GM21447 (cell line): Measurements from ENCODE around the gene PLA2G4A.

ENCODE experiments used
- ATAC-seq: cut with Tn5 transposase; IDR thresholded peaks from one replicate; pipeline ENCODE4 v1.9.1; 2021; ENCODE audit not compliant: unreplicated experiment

Gene PLA2G4A

DNA sequence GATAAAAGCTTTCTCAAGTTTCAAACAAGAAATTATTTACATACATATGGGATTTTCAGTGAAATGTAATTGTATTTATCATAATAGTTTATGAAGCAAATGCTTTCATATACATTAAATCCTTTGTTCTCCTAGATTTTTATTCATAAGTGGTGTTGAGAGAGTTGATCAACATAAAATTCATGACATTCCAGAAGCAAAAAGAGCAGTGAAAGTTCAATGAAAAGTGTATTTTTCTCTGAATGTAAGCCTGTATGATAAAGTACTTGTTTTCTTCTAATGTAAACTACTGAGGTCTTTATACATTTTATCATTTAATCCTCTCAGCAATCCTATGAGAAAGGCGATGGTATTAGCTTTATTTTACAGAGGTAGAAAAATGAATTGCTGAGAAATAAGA is 146.5 kb downstream of the PLA2G4A start:
- ATAC-seq: no peak

DNA sequence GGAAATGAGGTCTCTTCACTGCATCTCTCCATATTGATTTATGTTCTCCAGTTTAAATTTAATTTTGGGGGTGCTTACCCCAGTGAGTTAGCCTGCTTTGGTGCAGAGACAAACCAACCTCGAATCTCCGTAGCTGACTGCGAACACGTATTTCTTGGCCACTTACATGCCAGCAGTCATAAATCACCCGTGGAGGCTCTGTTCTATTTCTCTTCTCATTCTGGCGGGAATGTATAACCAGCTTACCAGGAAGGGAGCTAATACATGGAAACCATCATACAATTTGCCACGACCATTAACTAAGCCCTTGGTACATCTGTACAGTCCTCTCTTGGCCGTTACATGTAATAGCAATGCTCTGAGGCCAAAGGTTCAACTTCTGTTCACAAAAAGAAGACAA is 148.0 kb downstream of the PLA2G4A start:
- no peak for ATAC-seq

DNA sequence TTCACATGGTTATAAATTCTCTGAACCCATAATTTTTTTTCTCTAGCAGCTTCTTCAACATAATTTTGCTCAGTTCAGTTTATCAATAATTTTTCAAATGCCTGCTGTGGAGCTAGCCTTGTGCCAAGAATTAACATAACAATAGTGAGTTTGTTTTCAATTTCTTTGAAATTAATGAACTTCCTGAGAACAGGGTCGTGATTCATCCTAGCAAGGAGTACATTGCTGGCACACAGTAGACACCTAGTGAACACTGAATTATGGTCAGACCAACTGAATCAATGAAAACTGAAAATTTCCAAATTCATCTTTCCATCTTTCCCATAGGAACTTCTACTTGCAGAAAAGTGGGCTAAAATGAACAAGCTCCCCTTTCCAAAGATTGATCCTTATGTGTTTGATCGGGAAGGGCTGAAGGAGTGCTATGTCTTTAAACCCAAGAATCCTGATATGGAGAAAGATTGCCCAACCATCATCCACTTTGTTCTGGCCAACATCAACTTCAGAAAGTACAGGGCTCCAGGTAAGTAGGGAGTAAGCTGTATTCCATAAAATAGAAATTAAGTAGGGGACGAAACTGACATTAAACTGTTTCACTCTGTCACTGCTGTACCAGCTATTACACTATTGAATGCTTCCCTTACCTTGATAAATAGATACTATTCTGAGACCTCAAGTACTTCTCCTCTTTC is 148.7 kb downstream of the PLA2G4A start:
- no peak for ATAC-seq

DNA sequence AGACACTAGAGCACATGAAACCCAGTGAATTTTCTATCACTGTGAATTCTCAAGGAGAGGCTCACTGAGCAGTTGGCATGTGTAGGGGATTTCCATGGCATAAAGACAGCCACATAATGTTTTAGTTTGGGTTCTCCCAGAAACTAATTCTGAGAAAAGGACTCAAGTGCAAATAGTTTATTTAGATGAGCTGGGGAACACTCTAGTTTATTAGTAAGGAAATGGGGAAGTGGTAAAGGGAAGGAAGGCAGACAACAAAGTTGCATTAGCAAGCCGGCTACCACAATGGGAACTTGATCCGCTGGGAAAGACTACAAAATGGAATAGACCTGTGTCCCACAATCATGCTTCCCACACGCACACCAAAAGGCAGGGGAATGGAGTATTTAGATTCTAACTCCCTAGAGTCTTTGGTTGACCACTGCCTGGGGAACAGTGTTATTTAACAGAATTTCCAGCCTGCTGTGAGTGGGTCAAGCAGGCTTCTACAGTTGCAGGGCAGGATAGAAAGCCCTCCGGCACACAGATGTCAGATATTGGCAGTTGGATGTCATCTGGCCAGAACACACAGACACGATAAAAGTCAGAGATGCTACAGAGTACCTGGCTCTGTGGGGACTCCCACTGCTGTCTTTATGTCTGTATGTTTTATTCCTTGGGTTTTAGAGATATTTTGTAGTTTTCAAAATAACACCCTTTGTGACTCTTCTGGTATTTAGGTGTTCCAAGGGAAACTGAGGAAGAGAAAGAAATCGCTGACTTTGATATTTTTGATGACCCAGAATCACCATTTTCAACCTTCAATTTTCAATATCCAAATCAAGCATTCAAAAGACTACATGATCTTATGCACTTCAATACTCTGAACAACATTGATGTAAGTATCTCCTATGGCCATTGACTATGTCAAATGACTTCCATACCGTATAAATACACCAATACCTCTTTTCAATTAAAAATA is 150.1 kb downstream of the PLA2G4A start:
- no peak for ATAC-seq

DNA sequence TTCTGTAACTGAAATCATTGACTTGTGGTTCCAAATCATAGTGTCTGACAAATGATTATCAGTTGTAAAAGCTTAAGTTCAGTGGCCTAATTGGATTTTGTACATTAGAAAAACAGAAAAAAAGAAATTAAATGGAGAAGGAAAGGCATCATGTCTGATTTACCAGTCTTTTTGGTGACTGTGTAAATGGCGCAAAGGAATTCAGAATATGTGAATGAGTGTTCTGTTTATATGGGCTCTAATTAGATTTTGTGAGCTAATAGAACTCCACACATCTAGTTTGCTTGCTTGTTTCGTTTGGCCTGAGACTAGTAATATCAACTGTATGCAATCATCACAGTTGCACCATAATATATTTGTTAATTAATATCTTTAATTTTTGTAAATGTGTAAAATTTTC is 151.7 kb downstream of the PLA2G4A start:
- no peak for ATAC-seq

DNA sequence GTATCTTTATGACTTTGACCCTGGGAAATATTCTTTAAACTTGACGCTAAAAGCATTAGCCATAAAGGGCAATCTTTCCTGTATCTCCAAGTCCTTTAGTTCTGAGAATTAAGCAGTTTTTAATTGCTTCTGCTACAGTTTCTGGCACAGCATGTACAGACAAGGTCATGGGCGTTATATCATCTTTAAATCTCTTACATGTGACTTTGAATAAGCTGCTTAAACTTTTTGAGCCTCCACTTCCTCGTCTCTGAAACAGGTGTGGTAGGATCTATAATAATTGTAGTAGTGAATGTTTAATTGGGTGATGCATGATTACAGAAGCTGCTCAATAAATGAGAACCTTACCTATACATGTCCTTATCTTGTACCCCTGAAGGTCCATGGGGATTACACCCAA is 153.4 kb downstream of the PLA2G4A start:
- ATAC-seq: no peak

DNA sequence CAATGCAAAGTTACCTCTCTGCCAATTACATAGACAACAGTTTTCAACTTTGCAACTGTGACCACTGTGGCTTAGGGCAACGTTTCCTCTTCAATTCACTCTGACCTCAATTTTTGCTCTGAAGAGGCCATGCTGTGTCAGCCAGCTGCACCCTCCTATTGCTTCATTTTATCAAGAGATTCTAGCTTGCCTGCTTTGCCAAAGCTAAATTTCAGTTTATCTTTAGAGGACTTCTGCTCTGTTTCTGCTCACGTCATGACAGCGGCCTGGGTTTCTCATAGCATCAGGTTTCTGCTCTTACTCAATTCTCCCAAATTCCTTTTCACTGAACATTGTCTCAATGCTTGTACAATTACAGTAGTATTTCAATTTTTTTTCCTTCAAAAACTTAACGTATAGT is 154.6 kb downstream of the PLA2G4A start:
- ATAC-seq: no peak

DNA sequence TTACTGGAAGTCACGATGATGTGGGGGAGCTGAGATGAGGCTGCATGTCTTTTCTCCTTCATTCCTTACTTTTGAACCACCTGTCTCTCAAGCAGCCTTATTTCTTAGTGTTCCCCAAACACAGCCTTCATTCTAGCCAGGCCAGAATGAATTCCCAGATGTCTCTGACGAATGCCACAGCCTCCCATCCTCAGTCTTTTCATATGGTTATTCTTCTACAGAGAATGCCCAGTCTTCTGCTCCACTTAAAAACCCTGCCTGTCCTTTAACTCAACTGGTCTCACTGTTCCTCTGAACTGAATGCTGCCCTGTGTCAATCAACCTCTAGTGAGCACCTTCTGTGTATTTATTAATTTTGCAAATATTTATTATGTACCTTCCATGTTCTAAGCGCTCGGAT is 156.2 kb downstream of the PLA2G4A start:
- no peak for ATAC-seq

DNA sequence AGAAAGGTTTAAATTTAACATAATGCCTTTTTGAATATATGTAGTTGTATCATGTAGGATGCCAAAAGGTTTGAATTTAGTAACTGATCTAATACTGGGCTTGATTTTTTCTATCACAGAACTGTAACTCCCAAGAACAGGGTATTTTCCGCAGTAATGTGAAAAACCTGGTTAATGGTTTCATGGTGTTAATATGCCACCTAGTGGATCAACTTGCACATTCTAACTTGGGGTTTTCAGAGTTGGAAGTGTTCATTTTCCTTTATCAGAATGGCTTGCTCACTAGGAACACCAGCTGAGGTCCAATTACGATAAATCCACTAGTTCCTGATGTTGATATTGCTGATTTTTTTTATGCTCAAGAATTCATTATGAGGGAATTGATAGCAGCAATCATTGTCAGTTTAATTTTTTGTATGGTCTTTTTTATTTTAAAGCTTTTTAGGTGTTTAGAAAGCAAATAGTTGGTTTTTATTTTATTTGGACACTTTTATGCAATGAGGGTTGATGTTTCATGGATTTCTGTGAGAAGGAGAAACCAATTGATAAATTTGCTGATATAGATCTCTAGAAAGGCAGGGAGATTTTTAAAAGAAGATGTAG is 157.2 kb downstream of the PLA2G4A start:
- no peak for ATAC-seq

DNA sequence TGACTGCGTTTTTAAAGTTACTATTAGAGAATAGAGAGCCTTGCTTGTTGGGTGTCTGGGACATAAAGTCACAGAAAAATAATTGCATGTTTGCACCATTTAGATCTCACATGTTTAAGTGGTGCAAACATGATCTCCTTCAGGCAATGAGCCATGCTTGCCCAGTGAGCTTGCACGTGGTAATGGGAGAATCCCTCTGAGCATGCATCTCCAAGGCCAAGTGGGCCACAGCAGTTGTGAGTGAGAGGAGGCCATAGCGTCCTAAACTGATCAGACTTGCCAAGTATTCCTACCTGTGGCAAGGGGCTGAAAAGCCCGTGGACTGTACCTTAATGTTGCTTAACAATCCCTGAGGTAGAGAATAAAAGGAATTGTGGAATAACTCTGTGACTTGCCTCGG is 158.3 kb downstream of the PLA2G4A start:
- ATAC-seq: no peak

DNA sequence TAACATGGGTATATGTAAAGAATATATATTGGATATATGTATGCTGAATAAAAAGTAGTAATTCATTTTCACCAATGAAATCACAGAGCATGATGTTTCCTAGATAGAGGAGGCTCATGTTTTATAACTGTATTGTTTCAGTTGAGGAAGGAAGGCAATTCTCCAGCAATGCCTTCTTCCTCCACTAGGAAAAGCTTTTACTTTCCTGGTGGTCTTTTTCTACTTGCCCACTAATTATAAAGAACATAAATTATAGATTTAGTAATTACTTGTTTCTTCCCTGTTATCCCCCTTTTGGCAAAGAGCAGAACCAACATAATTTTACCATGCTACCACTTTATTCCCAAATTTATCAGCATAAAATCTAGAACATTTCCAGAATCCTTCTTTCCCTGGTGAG is 159.0 kb downstream of the PLA2G4A start:
- no peak for ATAC-seq

DNA sequence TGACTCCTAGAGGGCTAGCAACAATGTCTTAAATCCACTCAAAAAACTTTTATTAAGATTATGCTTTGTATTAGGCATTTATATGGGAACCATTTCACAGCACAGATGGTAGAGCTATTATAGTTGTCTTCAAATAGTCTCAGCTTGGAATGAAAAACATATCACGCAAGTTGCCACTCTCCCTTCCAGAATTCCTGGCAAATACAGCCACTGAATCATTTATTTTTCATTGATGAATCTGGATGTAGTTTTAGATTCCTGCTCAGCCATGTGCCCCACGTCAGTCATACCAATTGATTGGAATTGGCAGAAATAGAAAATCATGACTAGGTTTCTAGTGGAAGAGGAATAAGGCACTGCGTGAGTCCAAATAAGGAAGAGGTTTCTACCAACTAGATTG is 165.2 kb downstream of the PLA2G4A start:
- ATAC-seq: no peak

DNA sequence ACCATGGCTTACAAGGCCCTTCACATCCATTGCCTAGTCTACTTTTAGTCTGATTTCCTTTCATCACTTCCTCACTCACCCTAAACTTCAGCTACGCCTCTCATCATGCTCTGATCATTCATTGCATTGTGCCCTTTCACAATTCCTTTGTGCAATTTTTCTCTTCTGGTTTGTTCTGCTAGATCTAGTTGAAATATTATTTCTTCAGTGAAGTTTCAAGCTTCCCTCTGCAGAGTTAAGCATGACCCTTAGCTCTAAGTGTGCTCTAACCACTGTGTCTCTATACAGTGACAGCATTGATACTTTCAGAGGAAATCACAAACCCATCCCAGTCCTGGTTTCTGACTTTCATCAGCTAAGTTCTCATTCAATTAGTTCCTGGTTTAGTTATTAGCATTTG is 166.1 kb downstream of the PLA2G4A start:
- ATAC-seq: no peak

DNA sequence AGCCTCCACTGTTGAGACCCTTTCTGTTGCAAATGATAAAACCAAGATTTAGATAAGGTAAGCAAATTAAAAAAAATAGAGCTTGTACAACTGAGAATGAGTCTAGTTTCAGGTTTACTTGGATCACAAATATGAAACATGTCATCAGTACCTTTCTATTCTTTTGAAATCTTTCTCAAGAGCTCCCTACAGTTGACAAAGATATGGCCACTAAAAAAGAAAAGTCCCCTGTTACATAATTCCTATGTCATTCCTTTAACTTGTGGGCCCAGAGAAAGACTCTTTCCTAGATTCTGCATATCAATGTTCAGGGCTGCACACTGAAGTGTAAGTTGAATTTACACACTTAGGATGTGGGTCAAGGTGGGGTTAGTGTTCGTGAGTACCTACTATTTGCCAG is 168.1 kb downstream of the PLA2G4A start:
- ATAC-seq: no peak

DNA sequence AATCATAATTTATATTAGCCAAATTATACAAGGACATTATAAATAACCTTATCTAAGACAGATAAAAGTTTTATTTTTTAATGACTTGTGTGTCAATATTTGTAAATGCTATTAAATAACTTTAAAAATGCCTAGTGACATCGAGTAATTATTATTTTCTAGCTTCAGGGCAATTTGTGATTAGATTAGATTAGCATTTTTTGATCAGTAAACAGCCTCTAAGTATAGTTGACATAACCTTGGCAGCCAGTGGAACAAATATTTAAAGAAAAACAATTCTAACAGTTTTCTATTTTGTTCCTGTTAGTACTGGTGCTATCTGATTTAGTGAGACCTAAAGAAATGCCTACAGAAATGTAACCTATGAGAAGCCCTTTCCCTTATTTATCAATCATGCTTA is 169.1 kb downstream of the PLA2G4A start:
- no peak for ATAC-seq

DNA sequence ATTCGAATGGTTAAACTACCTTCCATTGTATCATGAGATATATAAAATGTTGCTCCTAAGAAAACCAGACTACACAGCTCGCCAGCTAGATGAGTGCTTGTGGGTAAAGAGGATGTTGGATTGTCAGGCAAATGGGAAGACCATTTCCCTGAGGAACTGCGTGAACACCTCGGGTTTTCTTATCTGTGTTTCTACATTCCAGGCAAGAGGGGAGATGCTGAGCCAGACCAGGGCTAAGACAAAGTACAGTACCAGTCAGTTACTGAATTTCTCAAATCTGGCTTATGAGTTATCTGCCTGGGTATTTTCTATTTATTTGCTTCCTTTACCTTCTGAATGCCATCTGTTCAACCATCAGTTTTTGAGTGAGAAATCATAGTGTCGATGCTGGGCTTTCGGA is 170.8 kb downstream of the PLA2G4A start:
- ATAC-seq: no peak

DNA sequence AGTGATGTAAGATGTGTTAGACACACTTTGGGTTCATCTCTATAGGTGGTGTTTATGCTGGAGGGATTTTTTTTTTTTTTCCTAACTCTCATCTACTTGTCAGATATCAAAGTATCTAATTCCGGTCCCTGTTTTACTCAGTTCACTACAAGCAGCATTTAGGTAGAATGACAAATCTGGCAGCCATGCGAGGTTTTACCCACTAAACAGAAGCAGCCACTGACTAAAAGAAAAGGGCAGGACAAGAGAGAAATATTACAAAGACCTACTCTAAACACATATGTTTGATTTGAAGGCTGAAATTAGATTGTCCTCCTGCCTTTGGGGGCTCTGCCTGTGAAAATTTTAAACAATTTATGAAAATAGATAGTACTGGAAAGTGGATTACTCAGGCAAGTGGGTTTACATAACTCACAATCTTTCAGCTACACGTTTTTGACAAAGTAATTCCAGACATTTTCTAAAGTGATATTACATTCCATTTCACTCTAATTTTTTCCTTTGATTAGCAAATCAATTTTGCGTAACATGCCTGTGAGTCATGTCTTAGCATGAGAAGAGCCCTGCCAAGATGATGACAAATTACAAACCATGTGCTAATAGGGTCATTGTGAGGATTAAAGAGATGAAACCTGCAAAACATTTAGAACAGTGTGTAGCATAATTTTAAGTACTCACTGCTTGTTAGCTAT is 172.6 kb downstream of the PLA2G4A start:
- no peak for ATAC-seq

DNA sequence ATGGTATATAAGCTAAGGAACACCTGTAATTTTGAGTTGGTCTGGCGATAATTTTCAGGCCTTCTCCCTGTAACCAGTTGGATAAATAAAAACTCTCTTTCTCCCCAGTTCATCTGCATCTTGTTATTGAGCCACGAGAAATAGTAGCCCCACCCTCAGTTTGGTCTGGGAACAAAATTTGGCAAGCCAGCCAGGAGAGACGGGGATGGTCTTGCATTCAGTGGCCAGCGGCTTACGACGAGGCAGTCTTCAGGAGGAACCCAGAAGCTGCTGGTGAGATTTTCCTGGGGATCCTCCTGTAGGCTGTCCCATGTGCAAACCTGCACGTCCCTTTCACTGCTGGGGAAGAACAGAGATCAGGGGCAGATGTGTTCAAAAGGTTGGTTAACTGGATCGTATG is 174.6 kb downstream of the PLA2G4A start:
- ATAC-seq: no peak

DNA sequence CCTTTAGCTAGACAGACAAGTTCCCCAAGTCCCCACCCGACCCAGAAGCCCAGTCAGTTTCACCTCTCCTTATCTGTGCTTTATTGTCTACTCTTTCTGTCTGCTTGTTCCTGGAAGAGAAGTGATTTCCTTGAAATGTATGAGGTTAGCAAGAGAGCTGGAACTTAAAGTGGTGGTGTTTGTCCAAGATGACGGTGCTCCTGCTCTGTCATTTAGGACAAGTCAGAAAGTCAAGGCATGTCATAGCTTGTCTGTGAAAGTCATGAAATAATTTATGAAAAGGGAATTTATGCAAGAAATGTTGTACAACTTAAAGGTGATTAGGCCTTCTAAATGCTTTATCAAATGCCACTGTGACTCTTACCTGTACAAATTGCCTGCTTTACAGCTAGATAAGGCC is 178.1 kb downstream of the PLA2G4A start:
- no peak for ATAC-seq

DNA sequence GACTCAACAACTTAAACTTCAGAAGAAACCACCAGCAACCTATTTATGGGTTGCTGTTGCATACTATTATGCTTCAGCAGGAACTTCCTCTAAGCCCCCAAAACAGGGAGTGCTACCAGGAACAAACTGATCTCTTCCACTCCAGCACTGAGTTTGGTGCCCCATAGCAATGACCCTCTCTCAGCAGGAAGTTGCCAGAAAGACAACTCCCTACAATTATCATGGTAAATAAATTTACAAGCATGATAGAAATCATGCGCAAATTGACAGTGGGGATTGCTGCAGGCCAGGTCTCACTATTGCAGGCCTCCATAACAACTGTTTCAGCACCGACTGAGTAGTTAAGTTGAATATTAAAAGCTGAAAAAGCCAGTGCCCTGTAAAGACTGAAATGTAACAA is 180.6 kb downstream of the PLA2G4A start:
- ATAC-seq: no peak

DNA sequence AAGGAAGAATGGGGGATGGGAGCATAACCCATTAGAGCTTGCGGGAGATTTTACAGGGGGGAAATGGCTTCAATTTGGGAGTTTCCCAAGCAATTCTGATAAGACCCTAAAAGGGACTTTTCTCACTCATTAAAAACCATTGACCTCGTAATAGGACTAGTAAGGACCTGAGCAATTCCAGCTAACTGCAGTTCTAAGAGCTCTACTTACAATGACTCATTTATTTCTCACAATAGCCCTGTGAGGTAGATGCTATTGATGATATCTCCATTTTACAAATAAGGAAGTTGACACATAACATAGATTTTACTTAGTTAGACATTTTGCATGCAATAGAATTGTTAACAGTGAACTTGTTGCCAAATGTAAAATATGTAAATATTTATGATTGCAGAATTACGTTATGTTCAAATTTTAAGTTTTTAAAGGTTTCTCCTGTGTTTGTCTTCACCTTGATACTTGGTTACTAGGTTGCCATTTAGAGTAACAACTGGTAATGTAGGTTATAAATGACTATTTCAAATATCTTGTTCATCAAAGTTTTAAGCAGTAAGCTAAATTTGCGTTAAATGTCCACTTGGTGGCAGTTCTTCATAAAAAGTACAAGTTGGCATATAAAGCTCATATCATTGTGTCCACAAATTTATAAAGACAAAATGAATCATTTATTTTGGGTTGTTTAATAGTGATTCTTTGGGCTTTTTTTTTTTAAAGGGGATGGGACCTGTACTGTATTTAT is 182.0 kb downstream of the PLA2G4A start:
- no peak for ATAC-seq
